Stimulated activated CD8-positive, alpha-beta memory T cell treated with anti-CD3 and anti-CD28 coated beads, Interleukin-15, amount 100 ng/mL, for 1 hour (primary cell): ENCODE results near the gene PLCB2.

Source experiments
- DNase-seq: peaks from one replicate; pipeline ENCODE4 v3.0.0-alpha.2; 2020; ENCODE audit warnings: low read depth

The PLCB2 gene, protein sequence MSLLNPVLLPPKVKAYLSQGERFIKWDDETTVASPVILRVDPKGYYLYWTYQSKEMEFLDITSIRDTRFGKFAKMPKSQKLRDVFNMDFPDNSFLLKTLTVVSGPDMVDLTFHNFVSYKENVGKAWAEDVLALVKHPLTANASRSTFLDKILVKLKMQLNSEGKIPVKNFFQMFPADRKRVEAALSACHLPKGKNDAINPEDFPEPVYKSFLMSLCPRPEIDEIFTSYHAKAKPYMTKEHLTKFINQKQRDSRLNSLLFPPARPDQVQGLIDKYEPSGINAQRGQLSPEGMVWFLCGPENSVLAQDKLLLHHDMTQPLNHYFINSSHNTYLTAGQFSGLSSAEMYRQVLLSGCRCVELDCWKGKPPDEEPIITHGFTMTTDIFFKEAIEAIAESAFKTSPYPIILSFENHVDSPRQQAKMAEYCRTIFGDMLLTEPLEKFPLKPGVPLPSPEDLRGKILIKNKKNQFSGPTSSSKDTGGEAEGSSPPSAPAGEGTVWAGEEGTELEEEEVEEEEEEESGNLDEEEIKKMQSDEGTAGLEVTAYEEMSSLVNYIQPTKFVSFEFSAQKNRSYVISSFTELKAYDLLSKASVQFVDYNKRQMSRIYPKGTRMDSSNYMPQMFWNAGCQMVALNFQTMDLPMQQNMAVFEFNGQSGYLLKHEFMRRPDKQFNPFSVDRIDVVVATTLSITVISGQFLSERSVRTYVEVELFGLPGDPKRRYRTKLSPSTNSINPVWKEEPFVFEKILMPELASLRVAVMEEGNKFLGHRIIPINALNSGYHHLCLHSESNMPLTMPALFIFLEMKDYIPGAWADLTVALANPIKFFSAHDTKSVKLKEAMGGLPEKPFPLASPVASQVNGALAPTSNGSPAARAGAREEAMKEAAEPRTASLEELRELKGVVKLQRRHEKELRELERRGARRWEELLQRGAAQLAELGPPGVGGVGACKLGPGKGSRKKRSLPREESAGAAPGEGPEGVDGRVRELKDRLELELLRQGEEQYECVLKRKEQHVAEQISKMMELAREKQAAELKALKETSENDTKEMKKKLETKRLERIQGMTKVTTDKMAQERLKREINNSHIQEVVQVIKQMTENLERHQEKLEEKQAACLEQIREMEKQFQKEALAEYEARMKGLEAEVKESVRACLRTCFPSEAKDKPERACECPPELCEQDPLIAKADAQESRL

DNA sequence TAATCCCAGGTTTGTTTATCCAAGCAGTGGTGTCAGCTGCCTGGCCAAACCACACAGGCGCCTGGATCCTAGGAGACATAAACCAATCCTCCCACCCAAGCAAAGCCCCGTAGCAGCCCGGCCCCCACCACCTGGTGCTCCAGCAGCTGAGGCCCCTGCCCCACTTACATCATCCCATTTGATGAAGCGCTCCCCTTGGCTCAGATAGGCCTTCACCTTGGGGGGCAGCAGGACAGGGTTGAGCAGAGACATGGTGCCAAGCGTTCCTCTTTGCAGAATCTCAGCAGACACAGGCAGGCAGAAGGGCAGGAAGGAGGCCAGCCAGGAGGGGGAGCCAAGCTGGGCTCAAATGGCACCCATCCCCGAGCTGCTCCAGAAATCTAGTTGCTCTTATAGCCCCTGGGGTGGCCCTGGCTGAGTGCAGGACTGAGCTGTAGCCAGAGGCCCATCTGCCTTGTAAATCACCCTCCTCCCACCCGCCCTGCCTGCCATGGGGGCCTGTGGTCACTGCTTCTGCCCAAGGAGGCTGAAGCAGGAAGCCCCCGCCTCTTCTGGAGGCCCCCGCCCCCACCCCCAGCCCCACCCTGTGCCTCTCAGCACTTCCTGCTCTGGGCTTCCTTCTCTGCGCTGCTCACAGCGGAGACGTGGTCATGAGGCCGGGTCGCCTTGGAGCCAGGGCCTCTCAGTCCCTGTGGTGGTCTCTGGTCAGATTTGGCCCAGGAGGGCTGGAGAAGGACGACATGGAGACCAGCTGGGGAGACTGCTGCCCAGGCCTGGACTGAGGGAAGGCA, at the start of gene PLCB2:
PLCB2 (minus strand) TSS at position 515 of the 791 bp plus-strand sequence; CDS start at position 252, 263 bp downstream.
- peak; percentile 41 for DNase-seq

DNA sequence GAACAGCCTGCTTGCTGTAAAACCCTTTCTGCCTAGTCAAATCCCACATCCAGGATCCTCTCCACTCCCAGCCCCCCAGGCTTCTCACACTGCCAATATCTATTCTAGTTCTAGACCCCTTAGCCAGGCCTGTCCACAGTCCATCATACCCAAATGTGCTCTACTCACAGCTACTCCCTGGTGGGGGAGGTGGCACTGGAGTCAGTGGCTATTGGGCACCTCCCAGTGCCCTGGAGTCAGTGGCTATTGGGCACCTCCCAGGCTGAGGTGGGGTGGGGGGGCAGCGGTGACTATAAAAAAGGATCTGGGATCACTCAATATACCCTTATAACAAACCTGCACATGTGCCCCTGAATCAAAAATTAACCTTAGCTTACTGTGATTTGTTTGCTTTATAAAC, 49.5 kb upstream of the PLCB2 start:
- DNase-seq, result no peak

DNA sequence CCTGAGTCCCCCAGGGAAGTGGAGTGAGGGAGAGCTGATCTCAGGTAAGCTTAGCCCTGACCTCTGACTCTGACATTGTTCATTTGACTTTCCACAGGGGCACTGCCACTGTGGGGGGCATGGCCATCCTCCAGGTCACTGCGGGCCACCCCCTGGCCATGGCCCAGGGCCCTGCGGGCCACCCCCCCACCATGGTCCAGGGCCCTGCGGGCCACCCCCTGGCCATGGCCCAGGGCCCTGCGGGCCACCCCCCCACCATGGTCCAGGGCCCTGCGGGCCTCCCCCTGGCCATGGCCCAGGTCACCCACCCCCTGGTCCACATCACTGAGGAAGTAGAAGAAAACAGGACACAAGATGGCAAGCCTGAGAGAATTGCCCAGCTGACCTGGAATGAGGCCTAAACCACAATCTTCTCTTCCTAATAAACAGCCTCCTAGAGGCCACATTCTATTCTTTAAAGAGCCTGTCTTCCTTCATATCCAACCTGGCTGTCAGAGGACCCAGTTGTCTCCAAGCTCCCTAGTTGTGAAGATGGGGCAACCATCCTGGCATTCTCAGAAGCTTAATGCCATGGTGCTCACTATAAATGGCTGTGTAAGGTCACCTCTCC, 48.3 kb upstream of the PLCB2 start:
- no peak for DNase-seq

DNA sequence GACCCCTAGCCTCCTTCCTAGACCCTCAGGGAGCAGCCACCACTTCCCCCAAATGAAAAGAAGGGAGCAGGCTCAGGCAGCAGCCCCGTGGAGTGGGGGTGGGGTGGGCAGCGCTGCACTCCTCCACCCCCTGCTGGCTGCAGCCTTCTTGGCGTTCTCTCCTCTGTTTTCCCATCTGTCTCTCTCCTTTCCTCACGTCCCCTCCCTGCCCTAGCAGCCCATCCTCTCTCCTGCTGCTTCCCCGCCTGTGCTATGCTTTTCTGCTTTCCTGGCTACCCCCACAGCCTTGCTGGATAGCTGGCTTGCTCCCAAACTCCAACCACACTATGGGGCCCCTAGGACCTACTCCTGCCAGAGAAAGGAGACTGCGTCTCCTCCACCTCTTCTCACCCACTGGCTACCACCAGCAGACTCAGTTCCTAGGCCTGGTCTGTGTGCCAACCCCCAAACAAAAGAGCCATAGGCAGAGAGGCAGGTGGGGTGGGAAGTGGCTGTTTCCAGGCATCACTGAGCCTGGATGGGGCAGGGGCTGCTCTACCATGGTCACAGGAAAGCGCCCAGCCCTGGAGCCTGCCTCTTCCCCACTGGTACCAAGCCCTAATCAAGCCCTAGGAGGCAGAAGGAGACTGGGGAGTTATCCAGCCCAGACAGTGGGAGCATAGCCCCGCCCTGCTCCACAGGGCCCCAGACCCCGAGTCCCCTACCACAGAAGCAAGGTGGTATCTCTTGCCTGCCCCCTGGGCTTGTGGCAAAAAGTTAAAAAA, 46.9 kb upstream of the PLCB2 start:
- no peak for DNase-seq

DNA sequence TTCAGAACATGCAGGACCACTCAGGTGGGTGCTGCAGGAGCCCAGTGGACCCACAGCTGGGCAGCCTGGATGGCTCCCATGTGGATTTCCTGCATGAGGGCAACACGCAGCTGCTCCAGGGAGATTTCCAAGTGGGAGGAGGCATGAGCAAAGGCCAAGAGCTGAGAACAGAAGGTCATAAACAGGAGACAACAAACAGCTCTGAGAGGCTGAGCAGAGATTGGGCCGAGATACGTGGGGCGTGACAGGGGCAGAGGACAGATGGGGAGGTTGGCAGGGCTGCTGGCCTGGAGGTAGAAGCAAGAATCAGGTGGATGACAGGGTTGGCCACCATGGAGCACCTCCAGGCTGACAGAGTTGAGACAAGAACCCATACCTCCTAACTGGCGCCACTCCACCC, 46.0 kb upstream of the PLCB2 start:
- no peak for DNase-seq

DNA sequence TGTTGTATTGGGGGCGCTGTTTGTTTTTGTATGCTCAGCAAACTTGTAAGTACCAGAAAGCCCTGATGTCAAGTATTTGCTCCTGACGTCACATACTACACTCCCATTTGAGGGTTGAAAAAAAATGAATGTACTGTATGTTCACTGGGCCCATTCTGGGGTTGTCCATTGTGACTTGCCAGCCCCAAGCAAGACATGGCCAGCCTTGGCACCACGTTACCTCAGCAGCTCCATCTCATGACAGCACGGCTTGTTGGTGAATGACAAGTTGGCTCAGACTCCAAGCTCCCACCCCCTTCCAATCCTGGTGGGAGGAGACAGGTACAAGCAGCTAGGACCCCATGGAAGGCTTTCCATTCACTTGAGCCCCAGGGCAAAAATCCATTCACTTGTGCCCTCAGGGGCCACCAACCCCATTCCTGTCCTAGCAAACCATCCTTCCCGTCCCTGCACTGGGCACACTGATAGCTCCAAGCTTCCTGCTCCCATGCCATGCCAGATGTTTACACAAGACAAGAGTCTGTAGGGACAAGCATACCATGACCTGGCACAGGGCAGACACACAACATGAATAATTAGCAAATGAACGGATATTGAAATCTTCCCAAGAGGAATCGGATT, 44.7 kb upstream of the PLCB2 start:
- no peak for DNase-seq

DNA sequence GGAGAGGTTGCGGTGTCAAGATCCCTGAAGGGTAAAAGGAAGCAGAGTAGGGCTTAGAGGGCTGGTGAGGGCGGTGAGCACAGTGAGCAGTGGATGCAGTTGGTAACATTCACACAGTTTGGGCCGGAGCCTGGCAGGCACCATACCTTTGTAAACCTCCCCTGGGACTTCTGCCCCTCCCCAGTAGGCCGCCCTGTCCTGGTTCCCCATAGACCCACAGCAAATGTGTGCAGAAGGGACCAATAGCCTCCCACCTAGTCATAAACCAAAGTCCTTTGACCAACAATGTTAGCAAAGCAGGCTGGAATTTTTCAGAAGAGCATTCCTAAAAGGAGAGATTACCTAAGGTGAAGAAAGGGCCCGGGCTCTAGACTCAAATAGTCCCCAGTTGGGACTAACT, 41.4 kb upstream of the PLCB2 start:
- DNase-seq, result no peak

DNA sequence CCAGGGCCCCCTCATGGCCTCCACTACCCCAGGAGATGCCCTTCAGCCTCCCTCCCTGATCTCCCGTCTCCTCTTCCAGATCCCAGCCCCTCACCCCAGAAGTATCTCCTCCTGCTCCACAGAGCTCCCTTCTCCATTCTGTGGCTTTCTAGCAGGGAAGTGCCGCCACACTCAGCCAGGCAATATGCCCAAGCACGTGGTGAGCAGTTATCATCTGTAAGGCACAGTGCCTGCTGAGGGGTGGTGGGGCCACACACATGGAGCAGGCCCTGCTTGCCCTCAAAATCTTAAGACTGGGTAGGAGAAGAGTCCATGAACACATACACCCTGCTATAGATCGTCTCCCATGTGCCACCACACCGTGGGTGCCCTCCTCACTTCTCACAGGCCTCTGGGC, 40.7 kb upstream of the PLCB2 start:
- DNase-seq, result no peak

DNA sequence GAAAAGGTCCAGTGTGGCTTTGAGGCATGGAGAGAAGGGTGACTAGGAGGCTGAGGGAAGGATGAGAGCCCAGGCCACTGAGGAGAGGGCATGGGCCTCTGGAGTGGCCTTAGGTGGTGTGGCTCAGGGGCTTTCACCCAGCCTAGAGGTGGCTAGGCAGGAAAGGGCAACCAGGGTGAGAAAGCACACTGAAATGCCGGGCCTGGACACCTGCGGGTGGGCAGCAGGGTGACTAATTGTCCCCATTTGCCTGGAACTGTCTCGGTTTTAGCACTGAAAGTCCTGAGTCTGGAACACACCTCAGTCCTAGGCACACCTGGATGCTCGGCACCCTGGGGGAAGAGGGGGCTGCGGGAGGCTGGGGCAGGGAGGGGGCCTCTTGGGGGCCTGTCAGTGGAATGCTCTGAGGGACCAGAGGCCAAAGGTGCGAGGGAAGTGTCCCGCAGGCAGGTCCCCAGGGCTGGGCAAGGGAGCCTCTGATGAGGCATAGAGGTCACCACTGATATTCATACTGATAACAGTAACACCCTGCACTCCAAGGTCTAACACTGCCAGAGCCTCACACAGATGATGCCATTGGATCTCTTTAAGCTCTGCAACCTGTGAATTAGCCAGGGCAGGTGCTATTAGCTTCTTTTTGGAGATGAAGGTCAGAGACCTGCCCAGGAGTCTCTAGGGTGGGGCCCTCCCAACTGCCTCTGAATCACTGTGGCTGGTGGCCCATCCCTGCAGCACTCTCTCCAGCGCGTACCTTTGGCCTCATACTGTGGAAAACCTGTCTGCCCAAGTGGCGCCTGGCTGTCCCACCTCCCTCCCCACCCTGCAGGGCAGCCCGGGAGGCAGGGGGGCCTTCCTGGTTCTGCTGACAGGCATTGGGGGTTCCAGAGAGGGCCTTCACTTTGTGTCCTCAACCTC, 40.1 kb upstream of the PLCB2 start:
- DNase-seq, result no peak

DNA sequence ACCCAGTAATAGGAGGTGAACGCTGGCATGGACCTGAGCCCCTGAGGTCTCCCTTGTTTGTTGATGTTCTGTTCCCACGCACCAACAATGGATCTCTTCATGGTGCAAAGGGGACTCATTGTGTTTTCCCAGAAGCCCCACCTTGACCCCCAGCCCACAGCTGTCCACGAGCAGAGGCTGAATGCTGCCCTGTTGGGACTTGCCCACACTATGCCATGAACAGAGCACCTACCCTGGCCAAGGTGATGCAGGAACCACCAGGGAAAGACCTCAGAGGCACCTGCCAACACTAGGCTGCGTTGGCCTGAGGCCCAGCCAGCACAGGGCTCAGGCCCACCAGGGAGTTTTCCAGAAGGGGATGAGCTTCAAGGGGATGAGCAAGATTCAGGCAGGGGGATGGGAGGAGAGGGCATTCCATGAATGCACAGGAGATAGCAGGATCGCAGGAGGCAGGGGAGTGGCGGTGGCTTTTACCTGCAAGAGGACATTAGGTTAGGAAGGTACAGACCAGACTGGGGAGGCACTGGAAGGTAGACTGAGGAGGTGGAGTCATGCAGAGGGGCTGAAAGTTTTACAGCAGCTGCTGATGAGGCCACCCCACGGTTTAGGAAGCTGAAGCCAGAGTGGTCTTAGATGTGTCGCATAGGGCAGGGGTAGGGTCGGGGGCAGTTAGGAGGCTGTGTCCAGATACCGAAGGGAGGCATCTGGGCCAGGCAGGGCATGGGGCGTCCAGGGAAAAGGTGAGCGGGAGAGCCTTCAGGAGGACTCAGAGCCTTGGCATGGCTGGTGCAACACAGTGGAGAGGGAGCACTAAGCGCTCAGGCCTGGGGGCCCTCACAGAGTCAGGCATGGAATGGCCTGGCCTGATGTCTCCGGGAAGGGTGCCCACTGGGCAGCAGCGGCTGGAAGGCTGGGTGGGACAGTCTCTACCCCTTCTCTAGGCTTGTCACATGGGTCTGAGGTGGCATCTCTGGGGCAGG, 39.1 kb upstream of the PLCB2 start:
- no peak for DNase-seq

DNA sequence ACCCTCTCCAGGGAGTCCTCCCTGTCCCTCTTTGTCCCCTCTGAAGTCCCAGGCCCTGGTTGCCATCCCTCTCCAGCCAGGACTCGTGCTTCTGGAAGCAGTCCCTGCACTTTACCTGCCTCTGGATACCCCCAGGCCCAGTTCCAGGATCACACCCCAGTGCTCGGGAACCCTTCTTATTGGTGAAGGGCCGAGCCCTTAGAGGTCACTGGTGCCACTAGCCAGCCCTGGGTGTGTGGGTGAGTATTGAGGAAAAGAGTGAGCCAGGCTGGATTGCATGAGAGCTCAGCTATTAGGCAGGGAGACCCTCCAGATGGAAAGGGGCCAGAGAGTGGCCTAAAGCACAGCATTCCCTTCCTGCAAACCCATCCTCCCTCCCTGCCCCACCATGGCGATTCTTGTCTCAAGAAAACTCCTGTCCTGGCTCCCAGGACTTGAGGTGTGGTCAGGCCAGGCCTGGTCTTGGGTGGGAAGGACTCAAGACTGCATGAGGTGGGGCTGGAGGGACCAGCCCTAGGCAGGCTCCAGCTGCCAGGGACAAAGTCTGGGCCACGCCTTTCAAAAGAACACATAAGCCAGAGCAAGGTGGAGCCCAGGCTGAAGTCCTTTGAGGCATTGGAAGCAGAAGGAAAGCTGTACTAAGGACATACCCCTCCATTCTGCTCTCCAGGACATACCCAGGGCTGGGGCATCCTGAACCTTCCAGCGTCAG, 38.3 kb upstream of the PLCB2 start:
- DNase-seq, result no peak

DNA sequence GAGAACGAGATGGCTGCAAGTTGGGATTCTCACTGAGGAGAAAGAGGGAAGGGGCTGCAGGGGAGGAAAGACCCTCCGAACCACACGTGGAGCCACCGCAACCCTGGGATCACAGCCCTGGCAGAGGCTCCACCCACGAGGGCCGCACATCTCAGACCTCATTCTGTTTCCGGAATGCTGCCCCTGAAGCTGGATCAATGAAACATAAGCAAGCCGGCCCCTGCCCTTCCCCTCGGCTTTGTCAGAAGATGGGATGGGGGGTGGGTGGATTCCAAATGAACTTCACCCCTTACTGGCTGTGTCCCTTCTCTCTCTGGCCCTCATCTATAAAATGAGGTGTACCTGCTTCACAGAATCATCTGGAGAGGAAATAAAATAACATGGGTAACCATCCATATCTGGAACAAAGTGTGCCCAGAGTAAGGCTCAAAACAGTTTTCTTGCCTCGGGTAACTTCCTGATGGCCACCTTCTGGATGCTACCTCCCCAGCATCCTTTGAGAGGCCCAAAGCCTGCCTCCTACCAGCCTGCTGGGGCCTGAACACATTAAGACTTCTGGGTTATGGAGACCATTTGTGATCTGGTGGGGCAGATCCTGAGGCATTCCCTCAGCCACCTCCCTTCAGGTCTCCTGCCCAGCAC, 37.6 kb upstream of the PLCB2 start:
- DNase-seq, result no peak

DNA sequence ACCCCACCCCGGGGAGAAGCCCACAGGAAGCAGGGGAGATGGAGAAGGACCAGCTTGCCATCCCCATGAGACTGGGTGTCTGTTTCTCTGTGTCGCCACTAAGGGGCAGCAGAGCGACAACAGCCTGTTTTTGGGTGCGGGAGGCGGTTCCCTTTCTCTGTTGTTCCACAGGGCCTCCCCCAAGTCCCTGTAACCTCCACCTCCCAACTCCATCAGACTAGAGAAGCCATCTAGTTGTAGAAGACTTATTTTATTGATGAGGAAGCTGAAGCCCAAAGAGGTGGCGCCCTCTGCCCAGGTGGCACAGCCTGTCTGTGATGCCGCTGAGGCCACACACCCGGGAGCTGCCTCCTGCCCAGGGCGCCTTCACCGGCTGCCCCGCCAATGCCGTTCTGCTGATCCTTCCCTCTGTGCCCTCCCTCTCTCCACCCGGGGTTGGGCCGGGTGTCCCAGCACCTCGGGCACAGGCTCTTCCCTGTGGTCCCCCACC, 36.9 kb upstream of the PLCB2 start:
- DNase-seq, result peak; percentile 47

DNA sequence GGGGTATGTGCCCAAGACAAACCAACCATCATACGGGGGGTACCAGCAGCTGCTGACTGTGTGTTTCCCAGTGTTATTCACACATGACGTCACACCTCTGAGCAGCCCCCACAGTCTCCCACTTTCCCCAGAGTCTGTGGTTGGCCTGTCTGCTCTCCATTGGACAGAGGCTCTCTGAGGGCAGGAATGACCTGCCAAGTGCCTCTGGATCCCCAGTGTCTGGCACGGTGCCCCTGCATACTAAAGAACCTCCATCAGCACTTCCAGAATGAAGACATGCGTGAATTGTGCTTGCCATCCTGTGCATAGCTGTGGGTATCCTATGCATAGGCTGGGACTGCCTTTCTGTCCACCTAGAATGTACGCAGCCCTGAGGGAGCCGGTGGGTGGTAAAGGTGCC, 36.5 kb upstream of the PLCB2 start:
- no peak for DNase-seq

DNA sequence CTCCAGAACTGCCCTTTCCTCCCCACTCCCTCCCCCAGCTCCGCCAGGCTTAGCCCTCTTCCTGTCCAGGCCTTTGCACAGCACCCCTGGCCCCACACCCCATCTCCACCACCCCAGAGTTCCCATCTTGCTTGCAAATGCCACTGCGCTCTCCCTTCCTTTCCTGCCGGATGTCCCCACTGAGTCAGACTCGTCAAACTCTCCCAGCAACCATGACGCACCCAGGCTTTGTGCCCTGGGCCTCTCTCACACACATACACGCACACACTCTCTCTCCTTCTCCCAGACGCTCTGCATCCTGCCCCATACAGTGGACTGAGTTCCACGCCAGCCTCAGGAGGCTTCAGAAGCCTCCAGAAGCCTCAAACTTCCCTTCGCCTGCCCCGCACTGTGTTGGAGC, 35.8 kb upstream of the PLCB2 start:
- DNase-seq, result no peak
